Stimulated activated CD4-positive, alpha-beta T cell treated with anti-CD3 and anti-CD28 coated beads, TNF-alpha, amount 100 ng/mL, for 1 hour (primary cell): ENCODE results near the gene WDR74.
A peak's percentile ranks its signal among the peaks of the same experiment; 100 is the strongest.
"Not testable (repeated sequence)": the region's sequence is repeated elsewhere in the genome, so short reads cannot be mapped to it uniquely, and the experiment has no call there.

Experiments
- DNase-seq, 3 donors: peaks; one replicate each; pipeline ENCODE4 v3.0.0-alpha.2; 2020; ENCODE audit warnings: low read depth in 3 of 3, low spot score in 1 of 3

WDR74 gene

GRCh38 chr11:62839050-62839945 is at the start of gene WDR74:
Gene WDR74 (minus strand): TSS chr11:62839590. CDS start chr11:62839570, 20 bp downstream.
- DNase-seq, result peak; percentile 74 to 80 (median 77)

GRCh38 chr11:62889126-62889483 is 49.7 kb upstream of the WDR74 start:
- DNase-seq, result no peak

- DNase-seq, result no peak
These were observed 49.0 kb upstream of the WDR74 start for GRCh38 chr11:62888406-62888805.

- no peak for DNase-seq
These were observed 45.9 kb upstream of the WDR74 start for GRCh38 chr11:62885137-62885750.

- no peak for DNase-seq
These were observed 44.3 kb upstream of the WDR74 start for GRCh38 chr11:62883673-62884072.

GRCh38 chr11:62882788-62883501 is 43.6 kb upstream of the WDR74 start:
- DNase-seq, result no peak

- no peak for DNase-seq
These were observed 43.0 kb upstream of the WDR74 start for GRCh38 chr11:62882431-62882749.

GRCh38 chr11:62881579-62882430 is 42.4 kb upstream of the WDR74 start:
- DNase-seq, result peak; percentile 81 to 90 (median 87)

- peak; percentile 47 to 79 (median 65) for DNase-seq
These were observed 41.6 kb upstream of the WDR74 start, which contains the start of gene SLC3A2 for GRCh38 chr11:62880803-62881578. Gene SLC3A2 (plus strand): TSS chr11:62880896. CDS start chr11:62881024, 128 bp downstream.

GRCh38 chr11:62880231-62880802 is 40.9 kb upstream of the WDR74 start:
- no peak for DNase-seq

GRCh38 chr11:62879235-62879978 is 40.0 kb upstream of the WDR74 start:
- no peak for DNase-seq

- DNase-seq, result no peak
These were observed 37.3 kb upstream of the WDR74 start for GRCh38 chr11:62876712-62877111.

GRCh38 chr11:62875698-62876478 is 36.5 kb upstream of the WDR74 start:
- no peak for DNase-seq

- DNase-seq, result no peak
These were observed 35.5 kb upstream of the WDR74 start for GRCh38 chr11:62874851-62875250.

GRCh38 chr11:62865635-62866034 is 26.2 kb upstream of the WDR74 start:
- no peak for DNase-seq

GRCh38 chr11:62863687-62864335 is 24.4 kb upstream of the WDR74 start:
- DNase-seq, result no peak

GRCh38 chr11:62861564-62862192 is 22.3 kb upstream of the WDR74 start:
- DNase-seq, result not testable (repeated sequence)
